ENCODE measurements around the gene MYLK.

MYLK gene

DNA sequence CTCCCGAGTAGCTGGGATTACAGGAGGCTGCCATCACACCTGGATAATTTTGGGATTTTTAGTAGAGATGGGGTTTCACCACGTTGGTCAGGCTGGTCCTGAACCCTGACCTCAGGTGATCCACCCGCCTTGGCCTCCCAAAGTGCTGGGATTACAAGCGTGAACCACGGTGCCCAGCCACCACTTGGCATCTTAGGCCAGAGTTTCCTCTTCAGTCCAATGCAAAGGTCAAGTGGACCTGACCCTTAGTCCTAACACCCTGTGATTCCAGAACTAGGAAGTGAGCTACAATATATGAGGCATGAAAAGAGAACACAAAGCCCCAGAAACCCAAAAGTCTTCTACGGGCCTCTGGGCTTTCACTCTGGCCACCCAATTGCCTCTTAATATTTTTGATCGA, 5.3 kb downstream of the MYLK start:
- DNase-seq (ENCODE audit: low read depth in 1 of 2, low spot score in 1 of 2) = no peak

DNA sequence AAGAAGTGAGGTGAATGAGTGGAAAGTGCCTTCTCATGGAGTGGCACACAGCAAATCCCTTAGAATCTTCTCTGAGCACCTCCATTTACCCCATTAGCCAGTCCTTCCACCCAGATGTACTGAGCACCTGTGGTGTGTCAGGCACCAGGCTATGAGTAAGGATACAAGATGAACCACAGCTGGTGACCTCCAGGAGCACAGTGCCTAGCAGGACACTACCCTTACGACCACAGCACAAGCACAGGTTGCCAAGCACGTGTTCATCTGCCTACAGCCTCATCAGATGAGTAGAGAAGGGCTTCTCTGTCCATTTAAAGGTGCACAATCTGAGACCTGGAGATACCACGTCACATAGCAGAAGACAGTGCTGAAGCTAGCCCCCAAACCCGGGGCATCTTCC, 6.2 kb downstream of the MYLK start:
- no peak for DNase-seq (ENCODE audit: low read depth in 1 of 2, low spot score in 1 of 2)

DNA sequence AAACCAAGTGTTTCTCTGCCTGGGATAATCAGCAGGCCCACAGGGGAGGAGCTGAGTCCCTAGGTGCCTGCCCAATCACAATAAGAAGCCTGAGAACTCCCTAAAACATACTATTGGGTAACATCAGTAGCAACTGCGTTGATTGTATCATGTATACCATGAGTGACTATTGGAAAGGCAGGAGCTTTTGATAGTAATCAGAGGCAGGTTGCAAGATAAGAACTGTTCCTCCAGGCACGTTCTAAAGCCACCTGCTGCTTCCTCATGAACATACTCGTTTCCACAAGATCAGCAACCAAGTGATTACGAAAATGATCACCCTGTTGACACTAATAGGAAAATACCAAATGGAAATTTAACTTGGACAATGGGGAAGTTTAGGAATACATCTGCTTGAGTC, 6.7 kb downstream of the MYLK start:
- no peak for DNase-seq (ENCODE audit: low read depth in 1 of 2, low spot score in 1 of 2)

DNA sequence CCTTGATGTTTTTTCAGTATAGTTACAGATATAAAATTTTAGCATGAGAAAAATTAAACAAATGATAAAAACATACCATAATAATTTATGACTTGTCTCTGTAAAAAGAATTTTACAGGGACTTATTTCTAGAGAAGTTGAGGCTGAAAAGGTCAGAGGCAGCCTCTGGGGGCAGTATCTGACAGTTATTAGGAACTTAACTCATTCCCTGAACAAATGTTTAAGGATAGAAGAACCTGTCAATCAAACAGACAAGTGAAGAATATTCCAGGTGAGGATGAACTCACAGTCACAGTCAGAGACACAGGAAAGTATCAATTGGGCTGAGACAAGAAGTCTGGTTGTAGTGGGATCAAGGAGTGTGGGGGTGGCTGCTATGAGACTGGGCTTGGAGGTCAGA, 7.3 kb downstream of the MYLK start:
- DNase-seq (ENCODE audit: low read depth in 1 of 2, low spot score in 1 of 2) = no peak

DNA sequence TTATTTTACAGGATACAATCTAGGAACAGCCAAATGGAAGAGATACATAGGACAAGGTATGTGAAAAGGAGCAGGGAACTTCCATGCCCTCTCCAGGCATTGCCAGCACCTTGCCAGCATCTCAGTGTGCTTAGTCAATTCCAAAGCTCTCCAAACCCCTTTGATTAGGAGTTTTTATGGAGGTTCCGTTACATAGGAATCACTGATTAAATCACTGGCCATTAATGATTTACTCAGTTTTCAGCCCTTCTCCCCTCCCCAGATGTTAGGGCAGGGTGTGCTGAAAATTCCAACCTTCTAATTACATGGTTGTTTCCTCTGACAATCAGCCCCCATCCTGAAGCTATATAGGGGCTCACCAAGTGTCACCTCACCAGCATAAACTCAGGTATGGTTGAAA, 11.5 kb downstream of the MYLK start:
- no peak for DNase-seq (ENCODE audit: low read depth in 1 of 2, low spot score in 1 of 2)

DNA sequence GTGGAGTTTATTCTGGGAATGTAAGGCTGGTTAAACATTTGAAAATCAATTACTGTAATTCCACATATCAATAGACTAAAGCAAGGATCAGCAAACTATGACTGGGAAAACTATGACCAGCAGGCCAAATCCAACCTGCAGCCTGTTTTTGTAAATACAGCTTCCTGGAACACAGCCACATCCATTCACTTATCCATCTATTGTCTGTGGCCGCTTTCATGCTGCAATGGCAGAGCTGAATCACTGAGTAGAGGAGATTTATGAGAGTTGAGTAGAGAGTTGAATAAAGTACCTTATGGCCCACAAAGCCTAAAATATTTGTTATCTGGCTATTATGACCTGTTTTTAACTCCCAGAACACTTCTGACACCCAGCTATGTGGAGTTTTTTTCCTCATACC, 12.2 kb downstream of the MYLK start:
- DNase-seq (ENCODE audit: low read depth in 1 of 2, low spot score in 1 of 2) = no peak

DNA sequence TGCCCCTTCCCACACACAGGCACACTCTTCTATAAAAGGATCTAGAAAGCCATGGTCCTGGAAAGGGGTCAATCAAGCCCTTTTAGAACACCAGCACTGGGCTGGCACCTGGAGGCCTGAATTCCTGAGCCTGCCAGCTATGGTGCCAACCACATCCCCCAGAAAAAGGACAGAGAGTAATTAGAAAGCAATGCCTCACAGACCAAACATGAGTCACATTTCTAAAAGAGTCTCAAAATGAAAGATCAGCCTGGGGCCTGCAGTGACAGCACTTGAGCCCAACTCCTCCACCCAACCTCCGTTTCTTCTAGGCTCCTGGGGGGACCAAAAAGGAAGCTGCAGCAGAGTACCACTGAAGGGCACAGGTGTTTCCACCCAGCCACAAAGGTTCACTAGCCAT, 14.1 kb downstream of the MYLK start:
- no peak for DNase-seq (ENCODE audit: low read depth in 1 of 2, low spot score in 1 of 2)

DNA sequence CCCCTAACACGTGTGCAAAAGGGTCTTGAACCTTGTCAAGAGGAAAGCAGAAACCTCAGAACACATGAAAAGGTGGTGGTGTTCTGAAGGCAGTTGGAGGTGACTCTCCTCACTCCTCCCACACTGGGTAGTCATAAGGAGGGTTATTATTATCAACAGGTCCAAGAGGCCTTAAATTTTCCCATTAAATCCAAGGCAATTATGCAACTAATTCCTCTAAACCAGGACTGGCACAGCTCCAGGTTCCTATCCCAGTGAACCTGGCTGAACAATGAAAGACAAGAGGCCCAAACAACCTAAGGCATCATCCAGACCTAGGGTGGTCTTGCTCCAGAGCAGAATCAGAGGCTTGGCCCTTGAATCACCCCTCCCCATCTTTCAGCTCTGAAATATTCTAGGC, 15.0 kb downstream of the MYLK start:
- no peak for DNase-seq (ENCODE audit: low read depth in 1 of 2, low spot score in 1 of 2)

DNA sequence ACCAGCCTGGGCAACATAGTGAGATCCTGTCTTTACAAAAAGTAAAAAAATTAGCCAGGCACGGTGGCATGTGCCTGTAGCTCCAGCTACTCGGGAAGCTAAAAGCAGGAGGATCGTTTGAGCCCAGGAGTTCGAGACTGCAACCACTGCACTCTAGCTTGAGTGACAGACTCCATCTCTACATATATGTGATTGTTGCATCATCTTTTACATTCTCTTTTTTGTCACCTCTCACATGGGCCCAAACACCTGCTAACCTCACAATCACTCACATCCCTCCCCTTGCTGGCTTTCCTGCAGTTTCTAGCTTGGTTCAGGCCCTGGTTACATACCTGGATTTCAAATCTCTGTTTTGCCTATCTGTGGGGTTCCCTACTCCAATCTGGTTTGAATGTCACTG, 19.4 kb downstream of the MYLK start:
- DNase-seq (ENCODE audit: low read depth in 1 of 2, low spot score in 1 of 2) = no peak

DNA sequence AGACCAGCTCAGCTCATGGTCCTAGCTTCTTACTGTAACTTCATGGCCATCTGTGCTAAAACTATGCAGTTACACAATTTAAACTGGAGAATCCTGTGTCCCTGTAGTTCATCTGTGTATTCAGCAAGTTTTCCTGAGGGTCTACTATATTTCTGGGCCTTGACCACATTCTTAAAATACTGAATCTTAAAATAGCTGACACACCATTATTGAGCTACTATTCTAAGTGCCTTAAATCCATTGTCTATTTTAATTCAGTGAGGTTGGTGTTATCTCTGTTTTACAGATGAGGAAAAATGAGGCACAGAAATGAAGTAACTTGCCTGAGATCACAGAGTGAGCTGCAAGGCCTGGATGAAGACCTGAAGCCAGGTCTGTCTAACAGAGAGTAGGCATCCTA, 22.0 kb downstream of the MYLK start:
- no peak for DNase-seq (ENCODE audit: low read depth in 1 of 2, low spot score in 1 of 2)

DNA sequence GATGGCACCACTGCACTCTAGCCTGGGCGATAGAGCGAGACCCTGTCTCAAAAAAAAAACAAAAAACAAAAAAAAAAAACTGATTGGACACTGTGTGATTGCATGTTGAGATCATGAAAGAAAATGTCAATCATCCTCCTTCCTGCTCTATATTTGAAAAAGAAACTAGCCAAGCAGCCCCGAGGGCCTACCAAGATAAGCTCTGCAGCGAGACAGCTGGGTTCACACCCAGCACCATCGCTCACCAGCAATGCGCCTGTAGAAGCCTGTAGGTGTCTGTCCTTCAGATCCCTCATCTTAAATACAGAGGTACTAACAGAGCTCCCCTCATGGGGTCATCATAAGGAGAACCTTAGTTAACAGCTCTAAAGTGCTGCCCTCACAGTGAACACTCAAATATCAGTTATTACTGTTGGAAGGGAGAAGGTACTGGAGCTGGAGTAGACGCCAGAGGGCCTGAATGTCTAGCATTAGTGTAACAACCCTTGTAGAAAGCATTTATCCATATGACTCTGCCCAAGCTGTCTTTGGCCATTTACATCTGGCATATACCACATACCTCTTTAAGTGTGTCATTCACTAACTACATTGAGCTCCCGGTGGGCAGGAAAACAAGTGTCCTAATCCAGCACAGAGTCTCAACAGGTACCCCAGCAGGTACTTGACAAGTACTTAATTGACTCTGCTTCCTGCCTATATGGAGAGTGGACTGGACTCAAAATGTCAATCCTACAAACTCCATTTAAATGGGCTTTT, 22.9 kb downstream of the MYLK start:
- DNase-seq (ENCODE audit: low read depth in 1 of 2, low spot score in 1 of 2) = no peak

DNA sequence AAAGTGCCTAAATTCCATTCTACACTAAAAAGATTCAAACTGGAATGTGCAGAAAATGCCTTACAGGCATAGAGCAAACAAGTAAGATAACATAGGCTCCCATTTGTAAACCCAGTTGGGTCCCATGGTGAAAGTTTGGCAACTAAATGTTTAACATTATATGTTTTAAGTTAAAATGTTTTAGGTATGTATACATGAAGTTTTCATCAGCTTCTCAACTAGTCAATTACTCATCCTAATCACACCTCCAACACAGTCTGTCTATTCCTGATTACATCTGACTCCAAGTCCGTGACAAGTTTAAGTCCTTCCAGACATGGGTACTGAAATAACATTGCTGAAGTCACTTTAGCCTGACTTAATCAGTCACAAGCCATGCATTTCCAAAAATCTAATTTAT, 25.0 kb downstream of the MYLK start:
- no peak for DNase-seq (ENCODE audit: low read depth in 1 of 2, low spot score in 1 of 2)

DNA sequence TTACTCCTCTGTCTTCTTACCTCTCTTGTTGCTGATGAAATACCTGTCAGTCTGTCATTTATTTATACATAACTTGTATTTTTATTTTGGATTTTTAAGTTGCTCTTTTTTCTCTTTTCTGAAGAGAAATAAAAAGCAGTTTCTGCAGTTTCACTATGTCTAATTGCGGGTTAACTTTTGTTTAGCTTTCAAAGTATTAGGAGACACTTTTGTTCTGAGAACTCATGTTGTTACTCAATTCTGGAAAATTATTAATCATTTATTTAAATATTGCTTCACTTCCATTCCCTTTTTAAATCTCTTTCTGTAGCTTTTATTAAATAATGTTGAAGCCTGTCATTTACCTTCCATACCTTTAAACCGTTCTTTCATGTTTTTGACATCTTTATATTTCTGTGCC, 29.2 kb downstream of the MYLK start:
- no peak for DNase-seq (ENCODE audit: low read depth in 1 of 2, low spot score in 1 of 2)

DNA sequence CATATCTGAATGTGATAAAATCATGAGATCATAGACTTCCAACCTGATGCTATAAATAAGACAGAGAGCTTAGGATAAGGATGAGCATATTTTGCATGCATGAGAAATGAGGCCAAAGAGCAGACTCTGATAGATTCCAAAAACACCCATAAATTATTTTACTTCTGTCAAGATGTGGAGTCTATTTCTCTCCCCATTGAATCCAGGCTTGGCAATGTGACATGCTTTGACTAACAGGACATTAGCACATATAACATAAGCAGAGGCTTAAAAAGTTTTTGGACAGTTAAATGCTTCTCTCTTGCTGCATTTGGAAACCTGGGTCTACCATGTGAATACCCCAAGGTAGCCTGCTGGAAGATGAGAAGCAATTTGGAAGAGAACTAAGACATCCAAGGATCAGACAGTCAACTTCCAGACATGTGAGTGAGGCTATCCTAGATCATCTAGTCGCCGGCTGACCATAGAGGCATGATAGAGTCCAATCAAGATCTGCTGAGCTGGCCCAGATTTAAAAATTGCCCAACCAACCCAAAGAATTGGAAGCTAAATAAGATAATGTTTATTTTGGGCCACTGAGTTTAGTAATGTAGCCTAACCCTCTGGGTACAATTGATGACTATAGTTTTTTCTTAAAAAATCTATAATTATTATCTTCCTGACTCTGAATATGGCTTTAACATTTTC, 30.3 kb downstream of the MYLK start:
- DNase-seq (ENCODE audit: low read depth in 1 of 2, low spot score in 1 of 2) = no peak

DNA sequence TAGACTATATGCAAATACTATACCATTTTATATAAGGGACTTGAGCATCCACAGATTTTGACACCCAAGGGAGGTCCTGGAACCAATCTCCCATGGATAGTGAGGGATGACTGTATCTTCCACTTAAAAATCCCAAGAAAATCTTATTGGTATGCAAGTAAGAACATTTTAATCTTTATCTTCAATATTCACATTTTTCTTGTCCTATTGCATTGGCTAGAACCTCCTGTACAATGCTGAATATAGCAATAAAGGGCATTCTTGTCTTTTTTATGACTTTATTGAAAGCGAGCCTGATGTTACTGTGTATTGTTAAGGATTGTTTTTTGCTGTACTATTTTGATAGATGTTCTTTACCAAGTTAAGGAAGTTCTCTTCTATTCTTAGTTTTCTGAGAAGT, 36.9 kb downstream of the MYLK start:
- DNase-seq (ENCODE audit: low read depth in 1 of 2, low spot score in 1 of 2) = no peak

DNA sequence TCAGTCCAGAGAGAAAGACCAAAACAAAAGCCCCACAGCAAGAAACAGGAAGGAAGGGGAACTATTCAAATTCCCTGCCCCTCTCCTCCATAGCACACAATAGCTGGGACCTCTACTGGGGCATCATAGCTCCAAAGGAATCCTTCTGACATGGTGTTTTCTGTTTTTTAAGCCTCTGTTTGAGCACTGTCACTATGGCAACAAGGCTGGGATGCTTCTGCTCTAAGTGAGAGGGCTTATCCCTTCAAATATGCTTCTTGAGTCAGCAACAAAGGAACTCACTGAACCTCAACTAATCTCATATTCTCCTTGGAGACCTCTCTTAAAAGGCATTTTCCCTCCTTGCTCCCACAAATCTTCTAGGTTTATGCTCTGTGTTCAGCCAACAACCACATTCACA, 40.5 kb downstream of the MYLK start:
- no peak for DNase-seq (ENCODE audit: low read depth in 1 of 2, low spot score in 1 of 2)

DNA sequence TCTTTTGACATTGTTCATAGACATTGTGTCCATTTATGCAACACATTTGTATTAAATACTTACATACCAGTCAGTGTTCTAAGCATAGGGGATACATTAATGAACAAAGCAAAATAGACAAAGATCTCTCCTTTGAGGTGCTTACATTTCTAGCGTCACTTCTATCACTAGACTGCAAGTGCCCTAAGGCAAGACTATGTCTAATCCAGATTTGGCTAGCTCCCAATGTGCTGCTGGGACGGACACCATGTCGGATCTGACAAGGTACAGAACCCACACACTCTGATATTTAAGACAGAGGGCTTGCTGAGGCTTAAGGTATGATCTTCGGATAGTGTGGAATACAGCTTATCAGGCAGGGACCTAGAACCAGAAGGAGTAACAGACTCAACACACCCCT, 41.4 kb downstream of the MYLK start:
- no peak for DNase-seq (ENCODE audit: low read depth in 1 of 2, low spot score in 1 of 2)

DNA sequence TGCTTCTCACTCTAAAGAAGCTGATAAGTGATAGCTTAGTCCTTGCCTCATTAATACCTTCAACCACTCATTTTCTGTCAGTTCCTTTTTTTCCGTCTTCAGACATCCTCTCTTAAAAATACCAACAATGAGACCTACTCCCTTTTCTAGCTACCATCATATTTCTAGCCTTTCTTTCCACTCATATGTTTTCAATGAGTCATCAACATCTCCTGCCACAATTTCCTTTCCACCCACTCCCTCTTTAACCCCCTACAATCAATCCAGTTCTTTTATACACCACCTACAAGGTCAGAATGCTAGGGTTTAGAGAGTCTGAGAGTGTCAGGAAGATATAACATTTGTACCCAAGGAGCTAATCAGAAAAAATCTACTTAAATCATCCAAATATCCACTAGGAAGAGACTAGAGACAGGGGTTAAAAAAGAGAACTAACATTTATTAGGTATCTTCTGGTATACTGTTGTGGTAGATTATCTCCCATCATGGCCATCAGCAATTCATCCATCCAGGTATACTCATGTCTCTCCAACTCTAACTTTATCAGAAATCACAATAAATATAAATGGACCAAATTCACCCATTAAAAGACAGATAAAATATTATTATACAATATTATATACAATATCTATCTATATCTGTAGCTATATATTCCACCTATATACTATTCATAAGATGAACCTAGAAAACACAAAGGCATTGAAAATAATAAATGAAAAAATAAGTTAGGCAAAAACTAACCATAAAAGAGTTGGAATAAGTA, 42.5 kb downstream of the MYLK start:
- no peak for DNase-seq (ENCODE audit: low read depth in 1 of 2, low spot score in 1 of 2)

DNA sequence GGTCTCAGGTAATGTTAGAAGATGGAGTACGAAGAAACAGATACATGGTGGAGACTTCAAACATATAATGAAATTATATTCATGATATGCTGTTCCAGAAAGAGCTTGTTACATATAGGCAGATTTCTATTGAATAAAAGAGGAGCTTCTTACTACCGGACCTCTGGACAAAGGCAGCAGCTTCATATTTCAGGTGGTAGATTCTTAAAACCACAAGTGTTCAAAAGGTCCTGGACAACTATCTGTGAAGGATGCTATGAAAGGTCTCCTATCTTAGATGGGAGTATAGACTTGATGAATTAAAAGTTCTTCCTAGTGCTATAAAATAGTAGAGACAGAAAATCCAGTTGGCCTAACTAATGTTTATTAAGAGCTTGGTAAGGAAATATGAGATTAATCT, 43.2 kb downstream of the MYLK start:
- no peak for DNase-seq (ENCODE audit: low read depth in 1 of 2, low spot score in 1 of 2)

DNA sequence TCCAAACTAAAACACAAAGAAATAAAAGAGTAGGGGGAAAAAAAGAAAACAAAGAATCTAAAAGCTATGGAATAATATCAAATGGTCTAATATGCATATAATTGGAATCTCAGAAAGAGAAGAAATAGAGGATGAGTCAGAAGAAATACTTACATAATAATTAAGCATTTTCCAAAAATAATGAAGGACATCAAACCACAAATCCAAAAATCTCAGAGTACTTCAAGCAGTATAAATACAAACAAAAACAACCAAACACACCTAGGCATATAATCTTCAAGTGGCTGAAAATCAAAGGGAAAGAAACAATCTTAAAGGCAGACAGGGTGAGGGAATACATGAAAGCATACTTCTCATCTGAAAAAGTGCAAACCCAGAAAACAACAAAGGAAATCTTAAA, 46.3 kb downstream of the MYLK start:
- no peak for DNase-seq (ENCODE audit: low read depth in 1 of 2, low spot score in 1 of 2)

DNA sequence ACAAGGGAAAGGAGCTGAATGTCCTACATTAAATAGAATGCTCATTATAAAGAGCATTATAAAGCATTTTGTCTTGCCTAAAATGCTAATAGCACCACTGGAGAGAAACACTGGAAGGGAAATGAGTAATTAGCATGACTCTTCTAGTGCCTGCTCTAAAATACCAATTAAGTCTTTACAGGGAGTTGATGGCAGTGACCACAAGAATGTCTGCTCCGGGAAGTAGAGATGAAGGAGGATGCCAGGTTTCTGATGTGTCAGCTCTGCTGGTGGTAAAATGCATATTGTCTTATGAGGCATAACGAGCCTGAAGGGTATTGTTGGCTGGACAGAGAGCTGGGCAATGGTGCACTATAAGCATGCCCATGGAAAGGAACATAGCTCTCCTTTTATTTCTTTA, 49.5 kb downstream of the MYLK start:
- no peak for DNase-seq (ENCODE audit: low read depth in 1 of 2, low spot score in 1 of 2)

DNA sequence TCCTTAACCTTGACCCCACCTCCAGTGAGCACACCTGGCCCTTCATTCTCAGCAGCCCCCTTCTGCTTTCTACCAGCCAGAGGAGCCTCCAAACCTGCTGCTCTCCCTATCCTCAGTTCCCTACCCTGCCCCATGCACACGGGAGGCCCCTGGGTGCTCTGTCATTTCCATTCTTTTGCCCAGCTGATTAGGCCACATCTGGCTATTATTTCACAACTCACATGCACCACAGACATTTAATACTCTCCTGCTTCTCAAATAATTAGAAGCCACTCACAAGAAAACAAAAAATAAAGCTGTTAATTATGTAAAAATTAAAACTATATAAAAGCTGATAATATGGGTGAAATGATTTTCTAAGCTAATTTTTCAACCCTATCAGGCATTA, 50.7 kb downstream of the MYLK start:
- no peak for DNase-seq (ENCODE audit: low read depth in 1 of 2, low spot score in 1 of 2)

Measured in stimulated activated CD4-positive, alpha-beta T cell treated with anti-CD3 and anti-CD28 coated beads, Interleukin-15, amount 100 ng/mL, for 1 hour (primary cell).